Gastrocnemius medialis (tissue), 4 donors: Measurements from ENCODE around the gene GNG10.

ENCODE experiments used
- POLR2A ChIP-seq, 2 donors: fragments of 450-650 bp; IDR thresholded peaks; one replicate each; pipeline ENCODE4 v1.6.1; 2017; ENCODE audit warnings: antibody characterized with exemption in 2 of 2, mild to moderate bottlenecking in 2 of 2, moderate library complexity in 2 of 2
- TF ChIP-seq, protein P1 (sequence below), 5 experiments: fragments of 450-650 bp in 3 of 5; fragments of 200-600 bp in 2 of 5; sonication (generic) in 2 of 5; IDR thresholded peaks in 4 of 5; conservative IDR thresholded peaks in 1 of 5; 1 replicate in 4 of 5; 2 replicates in 1 of 5; pipeline ENCODE4 v1.5.1; 2016 to 2019; ENCODE audit warnings: antibody characterized with exemption in 5 of 5, mild to moderate bottlenecking in 3 of 5, moderate library complexity in 3 of 5

DNA sequence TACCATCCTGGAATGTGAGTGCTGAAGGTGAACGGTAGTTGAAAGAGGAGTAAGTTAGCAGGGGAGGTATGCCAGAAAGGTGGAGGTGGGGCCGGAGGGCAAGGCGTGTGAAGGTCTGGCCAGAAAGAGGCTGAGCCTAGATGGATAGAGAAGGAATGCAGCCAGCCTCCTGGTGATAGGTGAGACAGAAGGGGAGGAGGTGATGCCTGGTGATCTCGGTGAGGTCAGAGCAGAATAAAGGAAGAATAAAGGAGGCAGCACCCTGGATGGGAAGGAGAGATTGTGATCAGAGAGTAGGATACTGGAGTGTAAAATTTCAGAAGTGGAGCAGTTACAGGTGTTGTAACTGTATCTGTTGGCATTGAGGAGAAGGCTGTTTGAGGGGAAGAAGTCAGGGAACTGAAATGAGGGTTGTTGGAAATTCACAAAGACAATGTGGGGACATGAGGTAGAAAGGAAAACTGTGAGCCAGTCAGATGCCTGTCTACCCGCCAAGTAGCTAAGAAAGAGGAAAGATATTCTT, 2.0 kb downstream of the GNG10 start:
- TF ChIP-seq, protein P1, sequence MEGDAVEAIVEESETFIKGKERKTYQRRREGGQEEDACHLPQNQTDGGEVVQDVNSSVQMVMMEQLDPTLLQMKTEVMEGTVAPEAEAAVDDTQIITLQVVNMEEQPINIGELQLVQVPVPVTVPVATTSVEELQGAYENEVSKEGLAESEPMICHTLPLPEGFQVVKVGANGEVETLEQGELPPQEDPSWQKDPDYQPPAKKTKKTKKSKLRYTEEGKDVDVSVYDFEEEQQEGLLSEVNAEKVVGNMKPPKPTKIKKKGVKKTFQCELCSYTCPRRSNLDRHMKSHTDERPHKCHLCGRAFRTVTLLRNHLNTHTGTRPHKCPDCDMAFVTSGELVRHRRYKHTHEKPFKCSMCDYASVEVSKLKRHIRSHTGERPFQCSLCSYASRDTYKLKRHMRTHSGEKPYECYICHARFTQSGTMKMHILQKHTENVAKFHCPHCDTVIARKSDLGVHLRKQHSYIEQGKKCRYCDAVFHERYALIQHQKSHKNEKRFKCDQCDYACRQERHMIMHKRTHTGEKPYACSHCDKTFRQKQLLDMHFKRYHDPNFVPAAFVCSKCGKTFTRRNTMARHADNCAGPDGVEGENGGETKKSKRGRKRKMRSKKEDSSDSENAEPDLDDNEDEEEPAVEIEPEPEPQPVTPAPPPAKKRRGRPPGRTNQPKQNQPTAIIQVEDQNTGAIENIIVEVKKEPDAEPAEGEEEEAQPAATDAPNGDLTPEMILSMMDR (IDR thresholded peaks at IDR 0.05 in 4 of 5, conservative IDR thresholded peaks at IDR 0.05 in 1 of 5) = no peak
- TF ChIP-seq POLR2A (IDR thresholded peaks at IDR 0.05) = no peak
